Fibroblast of lung (primary cell): ENCODE measurements around the gene GIT2. TPM values are rescaled to one million over a fixed set of nuclear protein-coding genes. Genes with fewer than 3 reads are reported as not detected.

Experiments used
- DNase-seq, 2 donors: peaks; one replicate each; pipeline versions ENCODE4 v3.0.0 to v3.0.0-alpha.2; 2010; ENCODE audit warnings: low read depth in 2 of 2
- H2AFZ ChIP-seq: 2 replicates; pipeline ENCODE4 v1.5.1; 2012; ENCODE audit warnings: low read length, control low read depth, inconsistent platforms
- H3K27ac ChIP-seq: 2 replicates; pipeline ENCODE4 v1.5.1; 2011; ENCODE audit warnings: low read length, control low read depth; ENCODE audit not compliant: insufficient read depth
- H3K27me3 ChIP-seq: 2 replicates; pipeline ENCODE4 v1.5.1; 2011; ENCODE audit warnings: mild to moderate bottlenecking, low read length; ENCODE audit not compliant: control insufficient read depth, insufficient read depth
- H3K36me3 ChIP-seq: 2 replicates; pipeline ENCODE4 v1.5.1; 2011; ENCODE audit warnings: low read length; ENCODE audit not compliant: control insufficient read depth, insufficient read depth
- H3K4me1 ChIP-seq: 2 replicates; pipeline ENCODE4 v1.5.1; 2011; ENCODE audit warnings: low read length; ENCODE audit not compliant: control insufficient read depth, insufficient read depth; ENCODE audit errors: extremely low read depth
- H3K4me2 ChIP-seq: 2 replicates; pipeline ENCODE4 v1.5.1; 2011; ENCODE audit warnings: low read length, control low read depth; ENCODE audit not compliant: insufficient read depth; ENCODE audit errors: extremely low read depth
- H3K4me3 ChIP-seq, 4 experiments: fragments of 200-600 bp in 1 of 4; sonication (generic) in 1 of 4; replicated peaks in 1 of 4; 2 replicates each; pipeline ENCODE4 v1.5.1; 2011 to 2016; ENCODE audit warnings: low read length in 4 of 4, low read depth in 3 of 4, mild to moderate bottlenecking in 3 of 4, control low read depth in 2 of 4, inconsistent platforms in 1 of 4, mixed read lengths in 1 of 4; ENCODE audit not compliant: insufficient read depth in 1 of 4; ENCODE audit errors: control extremely low read depth in 1 of 4
- H3K79me2 ChIP-seq: 2 replicates; pipeline ENCODE4 v1.5.1; 2012; ENCODE audit warnings: mild to moderate bottlenecking, low read length, inconsistent platforms; ENCODE audit not compliant: control insufficient read depth, insufficient read depth
- H3K9ac ChIP-seq: 2 replicates; pipeline ENCODE4 v1.5.1; 2011; ENCODE audit warnings: mild to moderate bottlenecking, low read length, control low read depth; ENCODE audit not compliant: insufficient read depth
- H3K9me3 ChIP-seq: 2 replicates; pipeline ENCODE4 v1.5.1; 2012; ENCODE audit warnings: low read depth, low read length; ENCODE audit not compliant: control insufficient read depth, insufficient read depth
- H4K20me1 ChIP-seq: 2 replicates; pipeline ENCODE4 v1.5.1; 2011; ENCODE audit warnings: low read length; ENCODE audit not compliant: control insufficient read depth, insufficient read depth; ENCODE audit errors: extremely low read depth
- EZH2 ChIP-seq: IDR thresholded peaks from 2 replicates; pipeline ENCODE4 v1.5.1; 2012; ENCODE audit warnings: low read length, control low read depth, mild to moderate bottlenecking; ENCODE audit errors: missing control alignments
- polyA plus RNA-seq, 2 donors: library from polyadenylated mRNA; depleted of rRNA in 1 of 2; stranded (reverse) in 1 of 2; unstranded in 1 of 2; fragments of >200 nt; gene quantifications; 2 replicates each; pipeline ENCODE4 v1.2.1, GENCODE V29; 2011 to 2012; ENCODE audit warnings: missing spikeins in 1 of 2
- total RNA-seq: library from RNA; depleted of rRNA; stranded (reverse); fragments of >200 nt; gene quantifications from 2 replicates; pipeline ENCODE4 v1.2.1, GENCODE V29; 2014
- TF ChIP-seq, protein P1 (sequence below), 2 donors: IDR thresholded peaks in 1 of 2; conservative IDR thresholded peaks in 1 of 2; 1 replicate in 1 of 2; 2 replicates in 1 of 2; pipeline ENCODE4 v1.5.1; 2011 to 2012; ENCODE audit warnings: low read length in 2 of 2, control low read depth in 1 of 2, inconsistent platforms in 1 of 2, low read depth in 1 of 2, mild to moderate bottlenecking in 1 of 2

Gene GIT2
- total and polyA plus RNA-seq, 2 donors (not counting 1 experiment from before 2014, with no cell fraction given): 47.9 to 53.5 TPM

DNA sequence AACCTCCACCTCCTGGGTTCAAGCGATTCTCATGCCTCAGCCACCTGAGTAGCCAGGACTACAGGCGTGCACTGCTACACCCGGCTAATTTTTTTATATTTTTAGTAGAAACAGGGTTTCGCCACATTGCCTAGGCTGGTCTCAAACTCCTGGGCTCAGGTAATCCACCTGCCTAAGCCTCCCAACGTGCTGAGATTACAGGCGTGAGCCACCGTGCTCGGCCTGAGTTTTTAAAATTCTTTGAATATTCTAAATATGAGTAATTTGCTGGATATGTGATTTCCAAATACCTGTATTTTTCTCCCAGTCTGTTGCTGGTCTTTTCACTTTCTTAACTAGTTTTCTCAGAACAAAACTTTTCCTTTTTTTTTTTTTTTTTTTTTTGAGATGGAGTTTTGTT is 27.4 kb downstream of the GIT2 start:
- peaks cover 5% of the 10 kb centered on the region for H3K36me3 ChIP-seq
- H3K27ac ChIP-seq: no peak overlapping the region
- DNase-seq: no peak
- H4K20me1 ChIP-seq: no peaks in the 10 kb centered on the region
- H3K4me2 ChIP-seq: no peak overlapping the region
- no peak overlapping the region for H3K4me3 ChIP-seq
- H2AFZ ChIP-seq: no peak overlapping the region
- H3K79me2 ChIP-seq: no peaks in the 10 kb centered on the region
- H3K4me1 ChIP-seq: no peaks in the 10 kb centered on the region
- H3K9ac ChIP-seq: no peak overlapping the region
- no peak for TF ChIP-seq EZH2
- TF ChIP-seq, protein P1, sequence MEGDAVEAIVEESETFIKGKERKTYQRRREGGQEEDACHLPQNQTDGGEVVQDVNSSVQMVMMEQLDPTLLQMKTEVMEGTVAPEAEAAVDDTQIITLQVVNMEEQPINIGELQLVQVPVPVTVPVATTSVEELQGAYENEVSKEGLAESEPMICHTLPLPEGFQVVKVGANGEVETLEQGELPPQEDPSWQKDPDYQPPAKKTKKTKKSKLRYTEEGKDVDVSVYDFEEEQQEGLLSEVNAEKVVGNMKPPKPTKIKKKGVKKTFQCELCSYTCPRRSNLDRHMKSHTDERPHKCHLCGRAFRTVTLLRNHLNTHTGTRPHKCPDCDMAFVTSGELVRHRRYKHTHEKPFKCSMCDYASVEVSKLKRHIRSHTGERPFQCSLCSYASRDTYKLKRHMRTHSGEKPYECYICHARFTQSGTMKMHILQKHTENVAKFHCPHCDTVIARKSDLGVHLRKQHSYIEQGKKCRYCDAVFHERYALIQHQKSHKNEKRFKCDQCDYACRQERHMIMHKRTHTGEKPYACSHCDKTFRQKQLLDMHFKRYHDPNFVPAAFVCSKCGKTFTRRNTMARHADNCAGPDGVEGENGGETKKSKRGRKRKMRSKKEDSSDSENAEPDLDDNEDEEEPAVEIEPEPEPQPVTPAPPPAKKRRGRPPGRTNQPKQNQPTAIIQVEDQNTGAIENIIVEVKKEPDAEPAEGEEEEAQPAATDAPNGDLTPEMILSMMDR (conservative IDR thresholded peaks at IDR 0.05 in 1 of 2, IDR thresholded peaks at IDR 0.05 in 1 of 2; ENCODE audit: low read depth in 1 of 2, low read length in 2 of 2): no peak
- no peaks in the 10 kb centered on the region for H3K9me3 ChIP-seq
- no peaks in the 10 kb centered on the region for H3K27me3 ChIP-seq

DNA sequence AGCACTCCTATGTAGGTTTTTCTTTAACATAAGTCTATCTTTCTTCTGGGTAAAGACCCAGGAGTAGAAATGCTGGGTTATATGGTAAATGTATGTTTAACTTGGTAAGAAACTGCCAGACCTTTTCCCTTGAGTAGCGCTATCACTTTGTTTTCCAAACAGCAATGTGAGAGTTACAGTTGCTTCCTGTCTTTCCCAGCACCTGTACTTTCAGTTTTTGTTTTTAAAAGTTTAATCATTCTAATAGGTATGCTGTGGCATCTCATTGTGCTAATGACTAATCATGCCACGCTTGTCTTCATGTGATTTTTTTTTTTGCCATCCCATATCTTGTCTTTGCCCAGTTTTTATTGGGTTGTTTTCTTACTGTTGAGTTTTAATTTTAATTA is 28.1 kb downstream of the GIT2 start:
- no peaks in the 10 kb centered on the region for H3K9me3 ChIP-seq
- H3K9ac ChIP-seq: no peak overlapping the region
- no peak overlapping the region for H3K27ac ChIP-seq
- no peaks in the 10 kb centered on the region for H3K79me2 ChIP-seq
- no peak overlapping the region for H2AFZ ChIP-seq
- no peak for DNase-seq
- H3K4me3 ChIP-seq: no peak overlapping the region
- TF ChIP-seq EZH2: no peak
- TF ChIP-seq, protein P1 (conservative IDR thresholded peaks at IDR 0.05 in 1 of 2, IDR thresholded peaks at IDR 0.05 in 1 of 2; ENCODE audit: low read depth in 1 of 2, low read length in 2 of 2): no peak
- no peak overlapping the region for H3K4me2 ChIP-seq
- no peaks in the 10 kb centered on the region for H3K4me1 ChIP-seq
- H3K27me3 ChIP-seq: no peaks in the 10 kb centered on the region
- peaks cover 5% of the 10 kb centered on the region for H3K36me3 ChIP-seq
- H4K20me1 ChIP-seq: no peaks in the 10 kb centered on the region

DNA sequence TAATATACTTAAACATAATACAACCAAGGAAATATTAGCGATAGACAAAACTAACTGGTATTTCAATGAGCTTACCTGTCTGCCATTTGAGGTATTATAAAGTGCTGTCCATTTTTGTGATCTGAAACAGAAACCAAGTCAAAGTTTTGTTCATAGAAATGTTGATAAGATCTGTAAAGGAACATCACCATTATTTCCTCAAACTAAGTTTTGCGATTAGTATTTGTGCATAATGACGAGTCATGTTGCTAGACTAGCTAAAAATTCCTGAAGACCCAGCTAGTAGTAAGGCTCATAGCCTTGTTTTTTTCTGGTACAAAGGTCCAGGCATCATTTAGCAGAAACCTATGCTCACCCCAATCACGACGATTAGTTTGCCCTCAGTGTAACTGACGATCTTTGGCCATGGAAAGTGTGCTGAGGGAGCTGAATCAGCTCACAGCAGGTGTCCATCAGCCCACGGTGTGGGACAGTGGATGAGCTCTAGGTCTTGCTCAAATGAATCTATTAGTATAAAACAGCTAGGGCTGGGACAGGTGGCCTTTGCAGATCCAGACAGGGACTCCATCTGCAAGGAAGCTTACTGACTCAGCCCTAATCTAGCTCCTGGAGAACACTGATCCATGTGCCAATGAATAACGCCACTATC is 28.7 kb downstream of the GIT2 start:
- no peaks in the 10 kb centered on the region for H3K27me3 ChIP-seq
- no peak overlapping the region for H3K4me2 ChIP-seq
- no peak overlapping the region for H3K27ac ChIP-seq
- H3K36me3 ChIP-seq: peaks cover 5% of the 10 kb centered on the region
- H2AFZ ChIP-seq: no peak overlapping the region
- DNase-seq: no peak
- H4K20me1 ChIP-seq: no peaks in the 10 kb centered on the region
- no peaks in the 10 kb centered on the region for H3K9me3 ChIP-seq
- H3K4me1 ChIP-seq: peaks cover 2% of the 10 kb centered on the region
- no peak overlapping the region for H3K4me3 ChIP-seq
- no peak overlapping the region for H3K9ac ChIP-seq
- H3K79me2 ChIP-seq: no peaks in the 10 kb centered on the region
- TF ChIP-seq EZH2: no peak
- TF ChIP-seq, protein P1 (conservative IDR thresholded peaks at IDR 0.05 in 1 of 2, IDR thresholded peaks at IDR 0.05 in 1 of 2; ENCODE audit: low read depth in 1 of 2, low read length in 2 of 2): no peak
